ENCODE results near the gene PSMD1. TPM values are rescaled to one million over a fixed set of nuclear protein-coding genes. Genes with fewer than 3 reads are reported as not detected.

The PSMD1 gene
- total RNA-seq, 1 donor from 2014 or later, result 59.0 TPM

DNA sequence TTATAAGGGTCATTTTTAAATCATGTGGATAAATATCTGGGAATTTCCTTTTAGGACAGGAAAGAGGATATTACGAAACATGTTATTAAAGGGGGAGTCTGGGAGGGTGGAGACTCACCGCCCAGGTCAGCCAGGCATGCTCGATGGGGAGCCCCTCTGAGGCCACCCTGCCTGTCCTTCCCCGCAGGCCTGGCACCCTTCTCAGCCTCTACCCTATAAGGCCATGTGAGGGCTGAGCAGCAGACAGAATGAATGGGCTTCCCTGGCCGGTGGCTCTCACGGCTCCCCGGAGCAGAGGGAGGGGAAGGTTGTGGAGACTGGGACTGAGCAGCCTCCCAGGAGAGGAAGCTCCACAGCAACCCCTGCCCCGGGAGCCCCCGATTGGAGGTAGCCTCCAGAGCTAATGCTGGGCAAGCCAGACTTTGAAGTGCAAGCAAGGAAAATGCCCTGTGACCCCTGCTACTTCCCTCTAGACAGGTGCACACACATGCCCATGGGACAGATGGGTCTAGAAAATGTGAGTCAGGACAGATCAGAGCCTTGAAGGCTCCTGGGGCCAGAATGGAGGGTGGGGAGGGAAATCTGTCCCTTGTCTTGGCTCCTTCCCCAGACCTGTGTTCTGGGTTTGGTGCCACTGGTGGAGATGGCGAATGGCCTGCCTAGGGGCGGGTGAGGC lies 128.5 kb downstream of the PSMD1 start:
- Histone ChIP-seq H3K4me1 (peaks cover 17% of the 10 kb centered on the region), H3K4me3 (no peak overlapping the region), H3K27me3 (no peaks in the 10 kb centered on the region), H3K27ac (peak overlapping the region; percentile 58), H3K9me3 (no peaks in the 10 kb centered on the region), H3K36me3 (no peaks in the 10 kb centered on the region)
- intact Hi-C loops (cut with DNase I), result no loop called here
- DNase-seq (no peak), ATAC-seq (no peak)
- no peak for TF ChIP-seq CTCF (IDR thresholded peaks at IDR 0.05)

DNA sequence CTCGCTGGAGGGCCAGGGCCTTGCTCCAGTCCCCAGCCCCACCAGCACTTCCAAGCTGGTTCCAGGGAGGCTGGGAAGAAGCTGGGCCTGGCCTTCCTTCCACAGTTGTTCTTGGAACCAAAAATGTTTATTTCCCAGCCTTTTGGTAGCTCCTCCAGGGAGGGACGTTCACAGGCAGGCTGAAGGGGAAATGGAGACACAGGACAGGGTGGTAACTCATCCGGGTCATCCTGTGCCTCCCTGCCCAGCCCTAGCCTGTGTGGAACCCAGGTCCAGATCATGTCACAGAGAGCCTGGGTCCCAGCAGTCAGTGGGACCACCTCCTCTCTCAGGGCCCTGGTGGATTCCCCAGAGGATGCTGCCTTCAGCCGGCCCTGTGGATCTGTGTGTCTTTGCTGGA lies 129.2 kb downstream of the PSMD1 start:
- TF ChIP-seq CTCF (IDR thresholded peaks at IDR 0.05), result no peak
- ATAC-seq, result no peak
- Histone ChIP-seq H3K27ac (peak overlapping the region; percentile 58), H3K4me1 (peaks cover 23% of the 10 kb centered on the region), H3K4me3 (no peak overlapping the region), H3K36me3 (no peaks in the 10 kb centered on the region), H3K27me3 (no peaks in the 10 kb centered on the region), H3K9me3 (no peaks in the 10 kb centered on the region)
- intact Hi-C loops (cut with DNase I), result no loop called here
- DNase-seq, result no peak

DNA sequence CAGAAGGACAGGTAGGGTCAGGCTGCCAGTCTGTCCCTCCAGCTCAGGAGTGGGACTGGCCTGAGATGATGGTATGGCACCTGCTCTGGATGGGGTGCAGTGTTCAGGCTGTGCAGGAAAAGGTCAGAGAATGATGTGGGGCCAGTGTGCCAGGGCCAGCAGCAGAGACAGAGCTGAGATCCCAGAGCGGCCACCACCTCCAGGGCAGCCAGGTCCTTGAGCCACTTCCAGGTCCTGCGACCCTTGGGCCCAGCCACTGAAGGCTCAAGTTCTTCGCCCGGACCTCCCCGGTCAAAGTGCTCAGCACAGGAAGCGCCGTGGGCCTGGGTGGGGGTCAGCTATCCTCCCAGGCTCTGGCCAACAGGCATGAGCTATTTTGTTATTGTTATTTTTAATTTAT lies 129.7 kb downstream of the PSMD1 start:
- Histone ChIP-seq H3K27me3 (no peaks in the 10 kb centered on the region), H3K27ac (no peak overlapping the region), H3K36me3 (no peaks in the 10 kb centered on the region), H3K4me1 (peaks cover 27% of the 10 kb centered on the region), H3K4me3 (no peak overlapping the region), H3K9me3 (no peaks in the 10 kb centered on the region)
- DNase-seq (no peak), ATAC-seq (no peak)
- no peak for TF ChIP-seq CTCF (IDR thresholded peaks at IDR 0.05)
- intact Hi-C loops (cut with DNase I), result no loop called here

- intact Hi-C loops (cut with DNase I), result no loop called here
- H3K4me3 ChIP-seq, result no peak overlapping the region
- no peaks in the 10 kb centered on the region for H3K27me3 ChIP-seq
- ATAC-seq (no peak), DNase-seq (no peak)
- peaks cover 23% of the 10 kb centered on the region for H3K4me1 ChIP-seq
- H3K36me3 ChIP-seq, result no peaks in the 10 kb centered on the region
- no peaks in the 10 kb centered on the region for H3K9me3 ChIP-seq
- H3K27ac ChIP-seq, result peak overlapping the region; percentile 55
- no peak for TF ChIP-seq CTCF (IDR thresholded peaks at IDR 0.05)
These were observed 131.3 kb downstream of the PSMD1 start for GRCh38 chr2:231187736-231188505.

- ATAC-seq, result no peak
- intact Hi-C loops (cut with DNase I), result no loop called here
- H3K27me3 ChIP-seq, result no peaks in the 10 kb centered on the region
These were observed 132.0 kb downstream of the PSMD1 start for GRCh38 chr2:231188506-231189170.

More at GRCh38 chr2:231188506-231189170, 132.0 kb downstream of the PSMD1 start:
- Histone ChIP-seq H3K27ac (peak overlapping the region; percentile 55), H3K9me3 (no peaks in the 10 kb centered on the region), H3K4me3 (no peak overlapping the region), H3K36me3 (no peaks in the 10 kb centered on the region), H3K4me1 (peaks cover 23% of the 10 kb centered on the region)
- no peak for DNase-seq
- no peak for TF ChIP-seq CTCF (IDR thresholded peaks at IDR 0.05)

All from upper lobe of right lung (tissue), 1 donor.